GM23338 (cell line): ENCODE results near the gene SANBR.

ENCODE experiments used
- CREB1 ChIP-seq: fragments of 250-450 bp; sonication (Bioruptor Pico); IDR thresholded peaks from 2 replicates; pipeline ENCODE4 v1.5.0; 2020; ENCODE audit warnings: low read depth, mild to moderate bottlenecking, moderate library complexity
- CTCF ChIP-seq, 2 experiments: fragments of 200-600 bp in 1 of 2; sonication (generic) in 1 of 2; conservative IDR thresholded peaks; 2 replicates each; pipeline versions ENCODE4 v1.5.1 to v1.6.1; 2016 to 2017; ENCODE audit warnings: antibody characterized with exemption in 2 of 2, low read depth in 2 of 2, mild to moderate bottlenecking in 2 of 2, moderate library complexity in 1 of 2
- EZH2 ChIP-seq: fragments of 200-600 bp; sonication (generic); IDR thresholded peaks from one replicate; pipeline ENCODE4 v1.8.0; 2017; ENCODE audit warnings: antibody characterized with exemption, mild to moderate bottlenecking, low read depth; ENCODE audit not compliant: unreplicated experiment
- NANOG ChIP-seq: IDR thresholded peaks from 2 replicates; pipeline ENCODE4 v1.6.1; 2016; ENCODE audit warnings: antibody characterized with exemption, borderline replicate concordance
- REST ChIP-seq: IDR thresholded peaks from one replicate; pipeline ENCODE4 v1.6.1; 2018; ENCODE audit warnings: antibody characterized with exemption; ENCODE audit not compliant: unreplicated experiment
- TF ChIP-seq, protein P1 (sequence below): fragments of 250-450 bp; sonication (Bioruptor Pico); IDR thresholded peaks from 2 replicates; pipeline ENCODE4 v1.5.0; 2020; ENCODE audit warnings: mild to moderate bottlenecking, moderate library complexity

GRCh38 chr2:61021228-61021660 is 44.4 kb upstream of the SANBR start:
- TF ChIP-seq CTCF (conservative IDR thresholded peaks at IDR 0.05; ENCODE audit: low read depth in 2 of 2) (no peak), EZH2 (no peak), REST (no peak), CREB1 (CRISPR knock-in tag) (no peak), NANOG (no peak)
- TF ChIP-seq, protein P1, sequence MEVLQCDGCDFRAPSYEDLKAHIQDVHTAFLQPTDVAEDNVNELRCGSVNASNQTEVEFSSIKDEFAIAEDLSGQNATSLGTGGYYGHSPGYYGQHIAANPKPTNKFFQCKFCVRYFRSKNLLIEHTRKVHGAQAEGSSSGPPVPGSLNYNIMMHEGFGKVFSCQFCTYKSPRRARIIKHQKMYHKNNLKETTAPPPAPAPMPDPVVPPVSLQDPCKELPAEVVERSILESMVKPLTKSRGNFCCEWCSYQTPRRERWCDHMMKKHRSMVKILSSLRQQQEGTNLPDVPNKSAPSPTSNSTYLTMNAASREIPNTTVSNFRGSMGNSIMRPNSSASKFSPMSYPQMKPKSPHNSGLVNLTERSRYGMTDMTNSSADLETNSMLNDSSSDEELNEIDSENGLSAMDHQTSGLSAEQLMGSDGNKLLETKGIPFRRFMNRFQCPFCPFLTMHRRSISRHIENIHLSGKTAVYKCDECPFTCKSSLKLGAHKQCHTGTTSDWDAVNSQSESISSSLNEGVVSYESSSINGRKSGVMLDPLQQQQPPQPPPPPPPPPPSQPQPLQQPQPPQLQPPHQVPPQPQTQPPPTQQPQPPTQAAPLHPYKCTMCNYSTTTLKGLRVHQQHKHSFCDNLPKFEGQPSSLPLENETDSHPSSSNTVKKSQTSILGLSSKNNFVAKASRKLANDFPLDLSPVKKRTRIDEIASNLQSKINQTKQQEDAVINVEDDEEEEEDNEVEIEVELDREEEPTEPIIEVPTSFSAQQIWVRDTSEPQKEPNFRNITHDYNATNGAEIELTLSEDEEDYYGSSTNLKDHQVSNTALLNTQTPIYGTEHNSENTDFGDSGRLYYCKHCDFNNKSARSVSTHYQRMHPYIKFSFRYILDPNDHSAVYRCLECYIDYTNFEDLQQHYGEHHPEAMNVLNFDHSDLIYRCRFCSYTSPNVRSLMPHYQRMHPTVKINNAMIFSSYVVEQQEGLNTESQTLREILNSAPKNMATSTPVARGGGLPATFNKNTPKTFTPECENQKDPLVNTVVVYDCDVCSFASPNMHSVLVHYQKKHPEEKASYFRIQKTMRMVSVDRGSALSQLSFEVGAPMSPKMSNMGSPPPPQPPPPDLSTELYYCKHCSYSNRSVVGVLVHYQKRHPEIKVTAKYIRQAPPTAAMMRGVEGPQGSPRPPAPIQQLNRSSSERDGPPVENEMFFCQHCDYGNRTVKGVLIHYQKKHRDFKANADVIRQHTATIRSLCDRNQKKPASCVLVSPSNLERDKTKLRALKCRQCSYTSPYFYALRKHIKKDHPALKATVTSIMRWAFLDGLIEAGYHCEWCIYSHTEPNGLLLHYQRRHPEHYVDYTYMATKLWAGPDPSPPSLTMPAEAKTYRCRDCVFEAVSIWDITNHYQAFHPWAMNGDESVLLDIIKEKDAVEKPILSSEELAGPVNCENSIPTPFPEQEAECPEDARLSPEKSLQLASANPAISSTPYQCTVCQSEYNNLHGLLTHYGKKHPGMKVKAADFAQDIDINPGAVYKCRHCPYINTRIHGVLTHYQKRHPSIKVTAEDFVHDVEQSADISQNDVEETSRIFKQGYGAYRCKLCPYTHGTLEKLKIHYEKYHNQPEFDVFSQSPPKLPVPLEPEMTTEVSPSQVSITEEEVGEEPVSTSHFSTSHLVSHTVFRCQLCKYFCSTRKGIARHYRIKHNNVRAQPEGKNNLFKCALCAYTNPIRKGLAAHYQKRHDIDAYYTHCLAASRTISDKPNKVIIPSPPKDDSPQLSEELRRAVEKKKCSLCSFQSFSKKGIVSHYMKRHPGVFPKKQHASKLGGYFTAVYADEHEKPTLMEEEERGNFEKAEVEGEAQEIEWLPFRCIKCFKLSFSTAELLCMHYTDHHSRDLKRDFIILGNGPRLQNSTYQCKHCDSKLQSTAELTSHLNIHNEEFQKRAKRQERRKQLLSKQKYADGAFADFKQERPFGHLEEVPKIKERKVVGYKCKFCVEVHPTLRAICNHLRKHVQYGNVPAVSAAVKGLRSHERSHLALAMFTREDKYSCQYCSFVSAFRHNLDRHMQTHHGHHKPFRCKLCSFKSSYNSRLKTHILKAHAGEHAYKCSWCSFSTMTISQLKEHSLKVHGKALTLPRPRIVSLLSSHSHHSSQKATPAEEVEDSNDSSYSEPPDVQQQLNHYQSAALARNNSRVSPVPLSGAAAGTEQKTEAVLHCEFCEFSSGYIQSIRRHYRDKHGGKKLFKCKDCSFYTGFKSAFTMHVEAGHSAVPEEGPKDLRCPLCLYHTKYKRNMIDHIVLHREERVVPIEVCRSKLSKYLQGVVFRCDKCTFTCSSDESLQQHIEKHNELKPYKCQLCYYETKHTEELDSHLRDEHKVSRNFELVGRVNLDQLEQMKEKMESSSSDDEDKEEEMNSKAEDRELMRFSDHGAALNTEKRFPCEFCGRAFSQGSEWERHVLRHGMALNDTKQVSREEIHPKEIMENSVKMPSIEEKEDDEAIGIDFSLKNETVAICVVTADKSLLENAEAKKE (CRISPR knock-in tag), result no peak
